Lower lobe of right lung (tissue), 2 donors: Measurements from ENCODE around the gene TMEM81. TPM values are rescaled to one million over a fixed set of nuclear protein-coding genes. Genes with fewer than 3 reads are reported as not detected.

Source experiments
- ATAC-seq, 2 donors: fragments of 200-7000 bp; cut with Tn5 transposase; one replicate each; pipeline ENCODE4 v1.9.1; 2020 to 2022; ENCODE audit warnings: mild to moderate bottlenecking in 2 of 2, moderate library complexity in 2 of 2
- DNase-seq: peaks from one replicate; pipeline ENCODE4 v3.0.0-alpha.2; 2020
- H3K27ac ChIP-seq: fragments of 200-600 bp; one replicate; pipeline ENCODE4 v1.8.0; 2022
- H3K27me3 ChIP-seq: fragments of 200-600 bp; one replicate; pipeline ENCODE4 v1.8.0; 2022; ENCODE audit warnings: low read depth
- H3K36me3 ChIP-seq: fragments of 200-600 bp; one replicate; pipeline ENCODE4 v1.8.0; 2022; ENCODE audit warnings: mild to moderate bottlenecking
- H3K4me1 ChIP-seq: fragments of 200-600 bp; one replicate; pipeline ENCODE4 v1.8.0; 2022
- H3K4me3 ChIP-seq: fragments of 200-600 bp; one replicate; pipeline ENCODE4 v1.8.0; 2022; ENCODE audit warnings: mild to moderate bottlenecking
- H3K9me3 ChIP-seq: fragments of 200-600 bp; one replicate; pipeline ENCODE4 v1.8.0; 2022
- CTCF ChIP-seq: fragments of 200-600 bp; IDR thresholded peaks from one replicate; pipeline ENCODE4 v1.8.0; 2022; ENCODE audit warnings: antibody characterized with exemption, mild to moderate bottlenecking
- intact Hi-C: fragments of 100-400 bp; cut with DNase I; formaldehyde crosslinking; loops from one replicate; pipeline ENCODE4 v1.11.0; 2022
- total RNA-seq: library from RNA; stranded (reverse); fragmentation: NEBNext Ultra II Directional; extraction: Animal tissue kit (Norgen Biotek cat#: 25700); gene quantifications from one replicate; pipeline ENCODE4 v1.2.1, GENCODE V29; 2021
- donor health status: DM: no; HTN: yes; CAD: no; lungs with severe emphysema.

TMEM81 gene
- total RNA-seq, 1 donor from 2014 or later: 4.1 TPM

GRCh38 chr1:205073511-205073910, 10.7 kb downstream of the TMEM81 start:
- intact Hi-C loops: no loop called here
- no peaks in the 10 kb centered on the region for H3K36me3 ChIP-seq
- no peak overlapping the region for H3K4me3 ChIP-seq
- no peak for ATAC-seq
- H3K4me1 ChIP-seq: no peaks in the 10 kb centered on the region
- no peak overlapping the region for H3K27ac ChIP-seq
- no peak for TF ChIP-seq CTCF
- DNase-seq: no peak
- no peaks in the 10 kb centered on the region for H3K9me3 ChIP-seq
- no peaks in the 10 kb centered on the region for H3K27me3 ChIP-seq

GRCh38 chr1:205072881-205073280, 11.4 kb downstream of the TMEM81 start:
- Histone ChIP-seq H3K4me3 (no peak overlapping the region), H3K27ac (no peak overlapping the region), H3K36me3 (no peaks in the 10 kb centered on the region), H3K27me3 (no peaks in the 10 kb centered on the region), H3K4me1 (no peaks in the 10 kb centered on the region), H3K9me3 (no peaks in the 10 kb centered on the region)
- DNase-seq (no peak), ATAC-seq (no peak)
- no peak for TF ChIP-seq CTCF
- intact Hi-C loops: no loop called here

GRCh38 chr1:205072286-205072685, 12.0 kb downstream of the TMEM81 start:
- intact Hi-C loops: no loop called here
- no peaks in the 10 kb centered on the region for H3K27me3 ChIP-seq
- no peaks in the 10 kb centered on the region for H3K9me3 ChIP-seq
- no peaks in the 10 kb centered on the region for H3K36me3 ChIP-seq
- no peak overlapping the region for H3K27ac ChIP-seq
- no peak for ATAC-seq
- H3K4me1 ChIP-seq: no peaks in the 10 kb centered on the region
- H3K4me3 ChIP-seq: no peak overlapping the region
- no peak for DNase-seq
- TF ChIP-seq CTCF: no peak

- Histone ChIP-seq H3K4me3 (no peak overlapping the region), H3K4me1 (no peaks in the 10 kb centered on the region), H3K27me3 (no peaks in the 10 kb centered on the region), H3K9me3 (no peaks in the 10 kb centered on the region), H3K36me3 (no peaks in the 10 kb centered on the region), H3K27ac (no peak overlapping the region)
- DNase-seq (no peak), ATAC-seq (no peak)
- intact Hi-C loops: no loop called here
- TF ChIP-seq CTCF: no peak
Observed at GRCh38 chr1:205071801-205072200, 12.5 kb downstream of the TMEM81 start.

GRCh38 chr1:205071028-205071409, 13.2 kb downstream of the TMEM81 start:
- Histone ChIP-seq H3K4me3 (no peak overlapping the region), H3K4me1 (no peaks in the 10 kb centered on the region), H3K27me3 (no peaks in the 10 kb centered on the region), H3K27ac (no peak overlapping the region), H3K9me3 (no peaks in the 10 kb centered on the region), H3K36me3 (no peaks in the 10 kb centered on the region)
- ATAC-seq: no peak
- no peak for DNase-seq
- intact Hi-C loops: no loop called here
- no peak for TF ChIP-seq CTCF
